GM12875 (cell line): ENCODE data around the gene CBX2.

ENCODE experiments used
- H3K4me3 ChIP-seq: one replicate; pipeline ENCODE4 v1.5.1; 2011; ENCODE audit warnings: low read depth, low read length, control low read depth
- CTCF ChIP-seq: IDR thresholded peaks from 2 replicates; pipeline ENCODE4 v1.5.1; 2011; ENCODE audit warnings: low read depth, mild to moderate bottlenecking, control low read depth, inconsistent platforms, low read length, moderate library complexity, borderline replicate concordance; ENCODE audit not compliant: insufficient read depth

The CBX2 gene

DNA sequence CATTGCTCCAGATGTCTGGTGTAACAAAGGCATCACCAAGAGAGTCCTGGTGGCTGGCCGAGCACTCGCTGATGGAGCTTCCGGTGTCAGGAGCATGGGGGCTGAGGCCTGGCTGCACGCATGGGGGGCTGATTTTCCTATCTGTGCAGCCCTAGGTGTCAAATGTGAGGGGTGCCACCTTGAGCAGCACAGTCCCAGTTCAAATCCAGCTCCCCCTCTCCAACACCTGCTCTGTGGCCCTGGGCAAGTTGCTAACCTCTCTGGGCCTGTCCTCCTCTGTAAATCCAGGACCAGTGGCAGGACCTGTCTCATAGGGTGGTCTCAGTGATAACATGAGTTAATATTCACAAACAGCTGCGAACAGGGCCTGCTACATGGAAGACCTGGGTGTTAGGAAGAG lies 34.3 kb upstream of the CBX2 start:
- TF ChIP-seq CTCF: no peak
- H3K4me3 ChIP-seq: no peak overlapping the region

DNA sequence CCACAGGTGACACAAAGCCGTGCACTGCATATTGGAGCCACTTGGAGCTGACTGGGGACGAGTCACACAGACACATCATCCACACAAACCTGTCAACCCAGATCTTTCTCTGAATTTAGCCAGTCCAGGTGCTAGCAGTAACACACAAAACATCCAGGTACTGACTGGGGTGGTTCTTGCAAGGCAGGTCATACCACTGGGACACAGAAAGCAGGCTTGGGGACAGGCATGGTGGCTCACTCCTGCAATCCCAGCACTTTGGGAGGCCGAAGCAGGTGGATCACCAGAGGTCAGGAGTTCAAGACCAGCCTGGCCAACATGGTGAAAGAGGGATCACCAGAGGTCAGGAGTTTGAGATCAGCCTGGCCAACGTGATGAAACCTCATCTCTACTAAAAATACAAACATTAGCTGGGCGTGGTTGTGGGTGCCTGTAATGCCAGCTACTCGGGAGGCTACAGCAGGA lies 32.3 kb upstream of the CBX2 start:
- no peak overlapping the region for H3K4me3 ChIP-seq
- no peak for TF ChIP-seq CTCF

DNA sequence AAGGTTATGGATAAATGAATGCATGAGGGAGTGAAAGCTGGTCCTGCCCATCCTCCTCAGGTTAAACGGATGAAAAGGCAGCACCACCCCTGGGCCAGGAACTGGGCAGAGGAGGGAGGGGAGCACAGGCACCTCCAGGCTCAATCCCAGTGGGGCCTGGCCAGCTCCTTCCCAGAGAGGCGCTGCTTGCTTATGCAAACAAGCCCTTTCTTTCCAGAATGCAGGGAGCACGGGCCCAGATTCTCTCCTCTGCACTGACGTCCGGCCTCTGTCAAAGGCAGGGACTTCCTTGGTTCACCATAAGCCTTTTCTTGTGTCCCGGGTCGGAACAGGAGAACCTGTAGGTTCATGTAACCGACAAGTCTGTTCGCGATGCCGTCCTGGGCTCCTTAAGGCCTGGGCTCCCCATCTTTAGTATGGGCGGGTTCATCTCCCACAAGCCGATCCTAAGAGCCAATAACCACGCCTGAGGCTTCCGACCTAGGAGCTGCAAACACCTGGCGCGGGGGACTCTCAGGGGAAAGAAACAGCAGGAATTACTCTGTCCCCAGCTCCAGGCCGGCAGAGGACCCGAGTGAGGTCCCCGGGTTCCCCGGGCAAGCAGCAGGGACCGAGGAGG lies 30.9 kb upstream of the CBX2 start:
- H3K4me3 ChIP-seq: no peak overlapping the region
- no peak for TF ChIP-seq CTCF

DNA sequence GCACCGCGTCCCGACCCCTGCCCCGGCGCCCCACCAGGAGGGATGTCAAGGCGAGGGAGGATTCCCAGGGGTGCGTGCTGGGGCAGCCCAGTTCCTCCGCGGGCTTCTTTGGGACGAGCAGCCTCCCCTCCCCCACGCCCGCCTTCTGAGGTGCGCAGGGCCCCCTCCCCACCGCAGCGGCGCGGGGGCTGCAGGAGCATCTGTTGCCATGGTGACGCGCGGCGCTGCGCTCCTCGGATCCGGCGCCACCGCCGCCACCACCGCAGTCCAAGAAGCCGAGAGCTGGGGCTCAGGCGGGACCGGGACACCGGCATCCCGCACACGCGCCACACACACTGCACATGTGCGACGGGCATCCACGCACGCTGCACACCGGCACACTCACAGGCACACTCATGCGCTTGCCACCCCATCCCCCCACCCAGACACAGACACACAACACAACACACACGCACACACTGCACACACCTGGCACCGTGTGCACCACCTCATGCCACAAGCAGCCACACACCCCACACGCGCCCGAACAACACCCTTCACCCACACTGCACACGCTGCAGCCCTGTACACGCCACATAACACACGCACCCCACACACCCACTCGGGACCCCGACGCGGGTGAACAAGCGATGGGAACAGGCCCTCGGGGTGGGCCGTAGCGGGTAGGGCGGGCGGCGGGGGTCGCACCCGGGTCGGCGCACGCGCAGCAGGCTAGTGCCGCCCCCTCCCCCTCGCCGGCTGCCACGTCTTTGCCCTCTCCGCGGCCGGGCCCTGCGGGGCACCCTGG lies 30.2 kb upstream of the CBX2 start:
- H3K4me3 ChIP-seq: no peak overlapping the region
- no peak for TF ChIP-seq CTCF

- TF ChIP-seq CTCF: no peak
- no peak overlapping the region for H3K4me3 ChIP-seq
These were observed 29.5 kb upstream of the CBX2 start for GRCh38 chr17:79748295-79749099.

DNA sequence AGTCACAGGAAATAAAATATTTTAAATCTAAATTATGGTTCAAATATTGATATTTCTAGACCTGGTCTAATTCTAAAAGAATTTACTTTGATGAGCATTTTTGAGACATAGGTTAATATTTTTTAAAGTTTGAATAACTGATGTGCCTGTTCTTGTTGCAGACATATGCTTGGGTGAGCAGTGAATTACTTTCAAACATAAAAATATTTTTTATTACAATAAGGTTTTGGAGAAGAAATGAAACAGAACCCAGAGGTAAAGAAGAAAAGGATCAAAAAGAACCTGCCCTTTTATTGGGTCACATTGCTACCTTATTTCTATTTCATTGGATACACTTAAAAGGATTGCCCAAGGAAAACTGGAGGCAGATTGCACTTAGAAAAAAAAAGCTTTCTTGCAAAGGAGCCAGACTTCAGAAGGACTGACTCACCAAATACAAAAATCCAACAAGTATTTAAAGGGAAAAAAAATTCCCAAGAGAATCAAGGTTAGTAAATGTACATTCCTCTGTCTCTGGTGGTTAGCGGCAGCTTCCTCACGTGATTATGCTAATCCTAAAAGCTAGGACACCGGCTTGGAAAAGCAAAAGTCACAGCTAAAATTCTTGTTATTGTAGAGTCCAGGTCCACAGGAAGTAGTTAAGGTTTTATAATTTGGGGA lies 28.7 kb upstream of the CBX2 start:
- no peak for TF ChIP-seq CTCF
- H3K4me3 ChIP-seq: no peak overlapping the region
